HG03097 (cell line): ENCODE results near the gene EFL1.

ENCODE experiments used
- ATAC-seq: cut with Tn5 transposase; IDR thresholded peaks from one replicate; pipeline ENCODE4 v1.9.1; 2021; ENCODE audit not compliant: unreplicated experiment, low FRiP score

Gene EFL1

DNA sequence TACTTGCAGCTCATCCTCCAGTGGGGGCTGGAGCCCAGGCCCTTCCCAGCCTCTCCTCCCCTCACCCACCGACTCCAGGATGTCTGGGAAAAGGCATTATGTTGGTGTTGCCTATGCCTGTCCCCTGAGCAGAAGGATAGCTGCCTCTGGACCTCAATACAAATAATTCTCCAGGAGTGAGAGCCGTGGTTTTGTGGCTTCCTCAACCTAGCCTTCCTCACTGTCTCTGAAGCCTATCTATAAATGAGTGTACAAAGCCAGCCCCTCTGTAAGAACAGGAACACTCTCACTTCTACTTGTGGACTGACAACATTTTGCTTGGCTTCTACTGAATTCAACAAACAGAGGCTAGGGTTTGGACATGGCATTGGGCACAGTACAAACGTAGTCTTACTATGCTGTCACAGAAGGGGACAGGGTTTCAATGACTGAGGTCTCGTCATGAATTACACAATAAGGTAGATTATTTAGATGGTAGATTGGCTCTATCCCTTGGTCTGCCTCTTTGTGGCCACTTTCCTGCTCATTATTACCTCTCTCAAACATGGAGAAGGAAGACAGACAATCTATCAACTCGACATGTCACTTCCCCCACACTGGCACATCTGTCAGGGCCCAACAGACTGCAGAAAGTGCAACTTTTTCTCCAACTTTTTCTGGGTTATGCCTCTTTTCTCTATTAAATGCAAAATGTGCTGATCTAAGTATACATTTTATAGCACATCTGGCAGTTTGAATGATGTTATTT, 134.0 kb downstream of the EFL1 start:
- ATAC-seq, result no peak

DNA sequence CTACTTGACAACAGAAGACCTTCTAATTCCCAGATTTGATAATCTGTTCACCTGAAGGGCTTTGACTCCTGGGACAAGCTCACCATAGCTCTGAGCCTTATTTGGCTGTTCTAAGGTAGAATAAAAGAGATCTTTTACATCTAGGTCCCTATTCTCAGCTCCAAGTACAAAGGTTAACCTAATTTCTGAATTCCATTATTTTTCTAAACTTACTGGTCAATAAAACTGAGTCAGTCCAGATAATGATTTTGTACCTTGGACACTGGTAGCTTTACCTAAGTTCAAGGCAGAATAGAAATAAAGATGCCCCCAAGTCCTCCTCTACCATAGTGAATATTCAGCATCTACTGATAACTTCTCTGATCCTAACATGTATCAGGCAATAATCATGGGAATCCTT, 135.0 kb downstream of the EFL1 start:
- ATAC-seq, result no peak

DNA sequence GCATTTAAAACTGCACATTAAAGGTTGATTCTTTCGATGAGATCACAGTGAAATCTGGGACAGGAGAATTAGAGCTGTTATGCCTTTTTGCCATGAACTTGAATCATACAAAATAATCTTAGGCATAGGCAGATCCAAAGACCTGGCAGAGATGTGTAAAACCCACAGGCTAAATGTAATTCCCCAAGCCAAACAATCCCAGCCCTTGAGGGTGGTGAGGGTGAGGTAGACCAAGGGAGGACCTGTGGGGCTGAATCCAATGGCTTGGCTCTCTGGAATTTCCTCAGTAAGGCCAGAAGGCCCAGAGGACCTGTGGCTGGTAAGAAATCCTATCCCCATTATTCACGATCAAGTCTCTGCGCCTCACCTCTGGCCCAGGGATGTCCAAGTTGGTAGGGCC, 136.2 kb downstream of the EFL1 start:
- no peak for ATAC-seq

DNA sequence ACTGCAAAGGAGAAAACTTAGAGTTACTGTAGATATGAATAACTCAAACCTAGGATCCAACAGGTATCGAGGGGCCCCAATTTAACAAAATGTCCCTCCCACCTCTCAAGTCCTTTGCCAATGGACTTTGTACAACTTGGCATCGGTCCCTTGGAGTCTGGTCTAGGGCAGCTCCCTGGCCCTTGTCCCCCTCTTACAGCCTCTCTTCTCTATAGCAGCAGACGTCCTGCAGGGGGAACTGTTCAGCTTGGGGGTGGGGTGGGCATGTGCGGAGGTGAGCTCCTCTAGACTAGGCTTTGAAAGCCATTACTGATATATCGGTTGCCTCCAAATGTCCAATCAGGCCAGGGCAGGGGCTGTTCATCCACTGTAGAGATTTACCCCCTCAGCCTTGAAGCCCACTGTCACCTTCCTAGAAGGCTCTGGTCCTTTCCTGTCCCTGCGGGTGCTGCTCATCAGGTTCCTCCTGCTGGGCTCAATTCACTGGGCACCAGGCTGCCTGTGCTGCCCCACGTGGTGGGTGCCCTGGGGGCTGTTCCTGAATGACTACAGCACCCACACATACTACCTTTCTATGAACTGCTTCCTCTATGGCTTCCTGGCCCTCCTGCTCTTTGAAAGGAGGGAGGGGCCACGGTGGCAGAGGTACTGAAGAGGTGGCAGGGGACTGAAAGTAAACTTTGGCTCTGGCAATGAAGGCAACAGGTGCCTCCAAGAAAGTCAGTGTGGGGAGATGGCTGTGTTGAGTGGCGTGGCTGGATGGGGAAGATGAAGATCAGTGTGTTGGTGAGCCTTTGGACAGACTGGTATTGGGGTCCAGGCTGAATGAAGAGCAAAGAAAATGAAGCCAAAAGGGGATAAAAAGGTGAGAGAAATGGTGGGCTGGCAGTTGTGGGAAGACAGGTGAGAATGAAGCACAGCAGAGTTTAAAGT, 137.9 kb downstream of the EFL1 start:
- ATAC-seq, result no peak

DNA sequence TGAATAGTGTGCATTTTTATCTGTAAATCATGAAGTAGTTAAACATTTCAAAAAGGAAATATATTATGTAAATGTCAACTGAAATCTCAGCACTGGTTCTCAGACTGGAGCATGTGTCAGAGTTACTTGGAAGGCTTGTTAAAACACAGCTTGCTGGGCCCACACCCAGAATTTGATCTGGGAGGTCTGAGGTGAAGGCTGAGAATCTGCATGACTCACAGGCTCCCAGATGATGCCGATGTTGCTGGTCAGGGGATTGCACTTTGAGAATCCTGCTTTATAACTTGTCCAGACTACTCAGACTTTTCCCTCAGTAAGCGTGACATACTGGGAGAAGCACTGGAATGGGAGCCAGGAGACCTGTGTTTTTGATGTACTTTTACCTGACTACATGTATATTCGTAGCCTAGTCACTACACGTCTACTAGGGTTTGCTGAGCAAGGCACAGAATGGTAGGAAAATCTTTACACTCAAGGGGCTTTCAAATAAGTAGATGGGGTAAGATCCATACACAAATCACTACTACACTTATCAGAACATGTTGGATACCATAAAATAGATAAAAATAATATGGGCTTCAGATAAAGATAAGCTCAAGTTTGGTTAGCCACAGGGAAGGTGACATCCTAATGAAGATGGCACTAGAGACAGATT, 139.7 kb downstream of the EFL1 start:
- ATAC-seq, result no peak

DNA sequence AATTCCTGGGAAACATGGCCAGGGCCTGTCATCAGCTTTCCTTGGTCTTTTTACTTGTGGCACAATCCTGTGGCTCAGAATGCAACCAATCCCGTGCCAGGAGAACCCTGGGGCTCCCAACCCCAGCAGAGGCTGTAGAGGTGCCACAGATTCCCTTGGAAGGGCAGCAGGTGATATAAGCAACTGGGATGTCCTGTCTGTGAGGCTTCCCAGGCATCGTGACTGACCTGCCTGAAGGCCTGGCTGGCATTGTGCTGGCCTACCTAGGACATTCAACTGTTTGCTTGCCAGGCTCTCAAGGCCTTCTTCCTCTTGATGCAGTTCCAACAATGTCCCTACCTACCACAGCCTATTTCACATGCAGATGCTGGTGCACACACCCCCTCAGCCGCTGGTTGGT, 144.5 kb downstream of the EFL1 start:
- no peak for ATAC-seq

DNA sequence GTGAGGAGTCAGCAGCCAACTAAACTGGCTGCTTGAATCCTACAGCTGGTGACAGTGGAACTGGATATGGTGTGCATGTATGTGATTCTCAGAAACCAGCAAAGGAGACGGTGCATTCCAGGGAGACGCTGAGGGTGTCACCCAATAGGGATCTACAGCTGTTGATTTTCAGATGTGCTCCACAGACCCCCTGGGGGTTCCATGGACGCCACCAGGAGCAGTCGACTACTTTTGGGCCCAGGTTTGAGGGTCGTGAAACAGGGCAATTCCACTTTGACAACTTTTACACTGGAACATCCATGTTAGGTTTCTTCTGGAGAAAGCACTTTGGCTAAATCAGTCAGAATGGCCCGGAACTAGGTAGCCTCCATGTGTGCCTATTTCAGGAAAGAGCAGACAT, 145.2 kb downstream of the EFL1 start:
- ATAC-seq, result no peak

DNA sequence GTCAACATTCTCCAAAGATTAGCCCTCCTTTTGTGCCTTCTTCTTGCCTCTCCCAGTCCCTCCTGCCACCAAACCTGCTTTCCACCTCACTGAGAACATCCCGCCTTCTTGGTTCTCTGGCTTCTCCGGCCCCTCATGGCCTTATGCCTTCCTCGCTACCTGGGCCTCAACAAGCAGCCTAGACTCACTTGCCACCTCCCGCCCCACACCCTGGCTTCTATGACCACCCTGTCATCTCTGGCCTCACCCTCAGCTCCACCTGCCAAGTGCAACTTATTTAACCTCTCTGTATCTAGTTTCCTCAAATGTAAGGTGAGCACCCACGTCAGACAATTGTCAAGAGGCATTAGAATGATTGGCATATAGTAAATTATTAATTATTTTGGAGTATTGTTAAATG, 147.9 kb downstream of the EFL1 start:
- no peak for ATAC-seq

DNA sequence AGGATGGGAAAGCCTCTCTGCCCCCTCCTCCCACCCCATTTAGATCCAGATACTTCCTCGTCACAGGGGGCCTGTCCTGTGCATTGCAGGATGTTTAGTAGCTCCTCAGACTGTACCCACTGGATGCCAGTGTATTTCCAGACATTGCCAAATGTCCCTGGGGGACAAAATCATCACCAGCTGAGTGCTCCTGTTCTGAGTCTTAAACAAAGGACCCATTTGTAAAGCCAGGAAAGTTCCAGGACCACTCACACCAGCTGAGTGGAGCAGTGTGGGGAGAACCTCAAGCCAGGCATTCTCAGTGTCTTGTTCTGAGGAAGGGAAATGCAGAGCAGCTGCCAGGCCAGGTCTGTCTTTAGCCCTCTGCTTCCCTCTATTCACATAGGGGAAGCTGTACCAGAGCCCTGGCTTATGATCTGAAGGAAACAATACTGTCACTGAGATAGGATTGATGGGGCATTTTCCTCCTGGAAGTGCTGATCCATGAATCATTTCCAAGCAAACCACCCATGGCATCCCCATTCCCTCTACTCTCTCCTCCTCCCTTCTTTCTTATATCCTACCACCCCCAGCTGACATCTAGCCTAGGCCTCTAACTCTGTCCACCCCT, 149.3 kb downstream of the EFL1 start:
- no peak for ATAC-seq

DNA sequence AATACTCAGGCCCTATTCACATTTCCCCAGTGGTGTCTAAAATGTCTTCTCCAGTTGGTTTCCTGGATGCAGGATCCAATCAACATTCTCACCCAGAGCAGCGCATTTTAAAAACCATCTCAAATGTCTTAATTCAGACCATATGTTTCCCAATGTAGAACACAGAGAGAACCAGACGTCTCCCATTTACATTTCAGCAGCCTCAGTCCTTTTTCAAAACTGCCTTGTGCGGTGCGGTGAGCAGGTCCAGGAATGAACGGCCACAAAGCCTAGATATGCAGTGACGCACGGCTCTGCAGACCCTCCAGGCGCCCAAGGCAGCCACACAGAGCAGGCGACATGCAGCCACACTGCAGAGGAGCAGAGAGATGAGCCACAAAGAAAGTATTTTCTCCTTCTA, 150.6 kb downstream of the EFL1 start:
- ATAC-seq, result no peak

DNA sequence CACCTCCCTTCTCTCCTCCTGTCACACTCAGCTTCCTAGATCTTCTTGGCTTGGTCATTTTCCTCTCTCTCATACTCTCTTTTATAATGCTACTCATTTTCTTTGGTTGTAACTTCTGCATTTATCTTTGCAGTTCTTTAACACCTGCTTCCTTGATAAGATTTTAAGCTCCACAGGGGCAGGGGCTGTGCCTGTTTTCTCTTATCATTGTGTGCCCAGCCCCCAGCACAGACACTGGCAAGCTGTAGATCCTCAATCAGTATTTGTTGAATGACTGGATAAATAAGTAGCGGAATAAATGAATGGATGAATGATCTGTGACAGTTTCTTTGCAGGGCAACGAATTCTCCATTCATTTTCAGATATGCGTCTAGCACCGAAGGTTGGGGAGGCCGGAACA, 152.4 kb downstream of the EFL1 start:
- ATAC-seq, result no peak

DNA sequence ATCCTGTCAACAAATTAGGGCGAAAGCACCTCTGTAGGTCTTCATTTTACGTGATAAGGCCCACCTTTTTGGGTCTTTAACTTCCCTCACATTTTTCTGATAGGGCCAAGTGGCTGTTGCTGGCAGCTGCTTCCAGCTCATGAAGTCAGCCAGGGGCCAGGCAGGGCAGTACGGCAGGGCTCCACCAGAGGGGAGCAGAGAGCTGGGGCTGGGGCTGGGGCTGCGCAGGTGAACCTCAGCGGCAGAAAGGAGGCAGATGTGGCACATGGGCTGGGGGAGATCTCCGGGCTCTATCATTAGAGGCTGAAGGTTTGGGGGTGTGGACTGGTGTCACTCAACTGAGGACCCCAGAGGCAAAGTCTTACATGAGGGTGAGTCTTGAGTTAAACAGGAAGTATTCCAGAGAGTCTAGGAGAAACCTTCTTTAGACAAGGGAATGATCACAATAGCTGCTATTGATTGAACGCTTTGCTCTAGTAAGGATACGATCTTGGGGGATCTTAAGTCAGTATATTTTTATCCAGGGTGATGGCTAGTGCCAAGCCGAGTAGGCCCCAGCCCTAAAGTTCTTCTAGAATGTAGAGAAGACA, 153.9 kb downstream of the EFL1 start:
- peak; percentile 68 for ATAC-seq

DNA sequence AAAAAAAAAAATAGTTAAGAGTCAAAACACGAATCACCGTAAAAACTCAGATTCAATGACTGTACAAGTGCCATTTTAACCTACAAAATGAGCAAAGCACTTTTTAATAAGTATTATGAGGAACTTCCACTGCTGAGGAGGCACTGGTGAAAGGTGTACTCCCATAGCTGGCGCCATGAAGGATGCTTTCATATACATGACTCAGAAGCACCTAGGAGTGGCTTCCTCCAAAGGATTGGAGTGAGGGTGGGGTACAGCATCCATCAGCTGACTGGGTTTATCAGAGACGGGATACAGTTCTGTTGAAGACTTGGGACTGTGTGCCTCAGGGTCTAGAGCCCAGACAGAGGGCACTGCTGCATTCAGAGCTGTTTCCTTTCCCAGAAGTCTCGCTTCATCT, 155.9 kb downstream of the EFL1 start:
- ATAC-seq, result no peak

DNA sequence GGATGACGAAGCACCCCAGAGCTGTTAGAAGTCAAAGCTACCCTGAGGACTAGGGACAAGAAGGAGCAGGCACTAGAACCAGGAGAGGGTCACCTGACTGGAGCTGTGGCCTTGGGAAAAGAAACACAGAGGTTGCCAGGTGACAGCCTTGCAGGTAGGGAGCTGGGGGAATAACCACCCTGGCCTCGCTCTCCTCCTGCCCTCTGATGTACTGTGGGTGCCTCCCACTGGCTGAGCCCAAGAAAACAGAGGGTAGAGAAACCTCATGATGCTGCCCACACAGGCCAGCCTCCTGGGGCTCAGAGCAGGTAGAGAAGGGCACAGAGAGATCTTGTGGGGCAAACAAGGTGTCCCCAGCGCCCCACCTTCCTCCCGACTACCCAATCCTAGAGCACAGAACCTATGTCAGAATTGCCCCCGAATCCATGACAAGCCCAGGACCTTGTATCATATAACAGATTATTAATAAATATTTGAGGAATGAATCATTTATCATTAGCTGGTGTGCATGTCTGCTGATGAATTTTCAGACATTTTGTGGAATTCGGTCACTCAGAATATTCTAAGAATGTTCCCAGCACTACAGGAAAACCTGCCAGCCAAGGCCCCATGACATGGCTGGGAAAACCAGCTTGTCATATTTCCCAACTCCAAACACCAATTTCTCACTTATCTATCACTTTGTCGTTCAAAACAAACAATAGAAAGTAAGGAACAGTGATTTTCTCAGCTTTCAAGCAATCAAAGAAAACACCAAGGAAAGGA, 156.9 kb downstream of the EFL1 start:
- no peak for ATAC-seq

DNA sequence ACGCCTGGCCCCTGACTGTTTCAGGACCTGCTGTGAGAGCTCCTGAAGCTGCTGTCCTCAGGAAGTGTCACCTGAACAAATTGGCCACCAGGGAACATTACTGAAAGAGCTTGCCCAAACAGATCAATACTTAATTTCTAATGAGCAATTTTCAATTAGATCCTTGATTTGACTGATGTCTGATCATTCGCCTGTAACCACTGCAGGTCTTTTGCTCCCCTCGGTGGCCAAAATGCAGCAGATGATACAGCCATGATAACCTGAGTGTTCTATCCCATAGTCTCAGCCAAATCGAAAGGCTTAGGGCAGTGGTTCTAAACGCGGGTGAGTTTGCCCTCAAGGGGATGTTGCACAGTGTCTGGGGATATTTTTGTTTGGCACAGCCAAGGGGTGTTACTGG, 159.1 kb downstream of the EFL1 start:
- no peak for ATAC-seq

DNA sequence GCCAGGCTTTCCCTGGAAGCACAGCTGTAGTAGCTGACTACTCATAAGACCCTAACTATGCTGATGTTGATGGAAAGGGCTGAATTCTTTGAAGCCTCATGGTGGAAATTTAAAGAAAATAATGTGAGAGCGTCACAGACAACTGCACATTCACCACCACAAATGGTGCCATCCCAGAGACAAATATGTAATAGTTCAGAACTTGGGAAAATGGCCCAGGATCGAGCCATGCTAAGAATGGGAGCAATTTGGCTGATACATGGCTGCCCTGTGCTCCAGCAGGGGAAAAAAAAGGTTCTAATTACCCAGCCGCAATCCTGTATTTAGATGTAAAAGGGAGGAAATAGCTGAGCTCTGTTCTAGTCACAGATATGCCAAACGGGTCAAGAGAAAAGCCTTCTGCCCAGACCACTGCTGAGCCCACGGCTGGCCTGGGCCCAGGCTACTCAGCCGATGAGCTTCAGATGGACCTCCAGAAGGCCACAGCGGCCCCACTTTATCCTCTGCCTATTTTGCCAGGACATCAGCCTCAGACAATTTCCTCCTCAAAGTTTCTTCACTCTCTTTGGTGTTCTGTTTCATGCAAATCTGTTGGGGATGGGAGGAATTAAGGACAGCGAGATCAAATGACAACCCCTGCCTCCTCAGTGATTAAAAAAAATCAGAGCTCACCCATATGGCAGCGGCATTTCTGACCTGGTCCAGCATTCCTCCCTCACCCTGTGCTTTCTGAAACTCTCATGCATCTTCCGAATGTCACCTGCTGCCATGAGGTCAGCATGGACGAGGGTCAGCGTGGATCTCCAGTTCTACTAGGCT, 162.2 kb downstream of the EFL1 start:
- no peak for ATAC-seq

DNA sequence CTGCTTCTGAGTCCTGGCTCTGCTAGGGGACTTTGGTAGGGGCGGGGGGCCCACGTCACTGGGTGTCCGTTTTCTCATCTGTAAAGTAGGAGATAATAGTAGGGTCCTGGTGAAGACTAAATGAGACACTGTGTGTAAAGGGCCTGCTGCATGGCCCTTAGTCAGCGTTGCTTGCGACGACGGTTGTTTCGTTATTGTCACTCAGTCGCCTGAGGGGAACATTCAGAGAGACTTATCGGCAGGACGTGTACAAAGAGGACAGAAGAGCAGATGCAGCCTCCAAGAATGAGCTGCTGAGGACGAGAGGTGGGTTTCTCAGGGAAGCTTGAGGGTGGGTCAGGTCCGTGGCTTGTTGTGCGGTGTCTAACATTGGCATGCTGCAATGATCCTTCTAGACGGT, 163.9 kb downstream of the EFL1 start:
- ATAC-seq, result no peak

DNA sequence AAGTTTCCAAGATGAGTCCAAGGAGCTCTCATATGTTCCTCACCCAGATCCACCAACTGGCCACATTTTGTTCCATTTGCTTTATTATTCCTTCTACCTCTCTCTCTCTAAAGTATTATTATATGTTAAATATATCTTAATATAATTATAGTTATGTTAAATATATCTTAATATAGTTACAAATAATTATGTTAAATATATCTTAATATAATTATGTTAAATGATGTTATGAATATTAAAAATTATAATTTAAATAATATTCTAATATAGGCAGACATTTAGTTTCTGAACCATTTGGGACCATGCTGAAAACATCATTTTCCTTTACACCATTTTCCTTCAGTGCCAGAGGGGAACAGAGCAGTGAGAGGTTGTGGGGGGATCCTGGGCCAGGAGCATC, 166.7 kb downstream of the EFL1 start:
- ATAC-seq, result no peak

DNA sequence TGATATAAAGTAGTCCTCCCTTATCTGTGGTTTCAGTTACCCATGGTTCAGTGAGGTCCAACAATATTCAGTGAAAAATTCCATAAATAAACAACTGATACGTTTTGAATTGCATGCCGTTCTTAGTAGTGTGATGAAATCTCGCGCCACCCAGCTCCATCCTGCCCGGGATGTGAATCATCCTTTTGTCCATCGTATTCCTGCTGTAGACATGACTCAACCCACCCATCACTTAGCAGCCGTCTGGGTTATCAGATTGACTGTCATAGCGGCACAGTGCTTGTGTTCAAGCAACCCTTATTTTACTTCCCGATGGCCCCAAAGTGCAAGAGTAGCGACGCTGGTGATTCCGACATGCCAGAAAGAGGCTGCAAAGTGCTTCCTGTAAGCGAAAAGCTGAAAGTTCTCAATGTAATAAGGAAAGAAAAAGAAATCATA, 168.7 kb downstream of the EFL1 start:
- ATAC-seq, result no peak
